Activated CD4-positive, alpha-beta memory T cell treated with anti-CD3 and anti-CD28 coated beads for 36 hours (primary cell): ENCODE results near the gene EMILIN3. TPM values are rescaled to one million over a fixed set of nuclear protein-coding genes. Genes with fewer than 3 reads are reported as not detected.

ENCODE experiments used
- CTCF ChIA-PET: fragments of 350-600 bp; sonication (Branson Sonifier 250); formaldehyde crosslinking; loops from one replicate; lab custom pipeline; 2021; ENCODE audit warnings: antibody characterized with exemption, inconsistent platforms; lab: Charles Lee
- POLR2A ChIA-PET: fragments of 350-600 bp; sonication (Branson Sonifier 250); formaldehyde crosslinking; loops from one replicate; lab custom pipeline; 2021; ENCODE audit warnings: antibody characterized with exemption; lab: Charles Lee
- DNase-seq: peaks from one replicate; pipeline ENCODE4 v3.0.0-alpha.2; 2020
- H3K27ac Mint-ChIP-seq: one replicate; pipeline ENCODE4 v1.8.0; 2021; ENCODE audit warnings: mixed read lengths
- H3K27me3 Mint-ChIP-seq: one replicate; pipeline ENCODE4 v1.8.0; 2021; ENCODE audit warnings: mixed read lengths
- H3K36me3 Mint-ChIP-seq: one replicate; pipeline ENCODE4 v1.8.0; 2021; ENCODE audit warnings: mixed read lengths
- H3K4me1 Mint-ChIP-seq: one replicate; pipeline ENCODE4 v1.8.0; 2021; ENCODE audit warnings: low read depth, mixed read lengths
- H3K4me3 Mint-ChIP-seq: one replicate; pipeline ENCODE4 v1.8.0; 2021; ENCODE audit warnings: mild to moderate bottlenecking, mixed read lengths
- H3K9me3 Mint-ChIP-seq: one replicate; pipeline ENCODE4 v1.8.0; 2021; ENCODE audit warnings: mixed read lengths
- intact Hi-C: fragments of 100-400 bp; cut with micrococcal nuclease; formaldehyde crosslinking; loops from one replicate; pipeline ENCODE4 v1.15.1; 2023
- total RNA-seq, 2 experiments: library from RNA; stranded (reverse); gene quantifications; one replicate each; pipeline ENCODE4 v1.2.3, GENCODE V29; 2021

Gene EMILIN3
- total RNA-seq, 2 experiments from 2014 or later, result not detected

DNA sequence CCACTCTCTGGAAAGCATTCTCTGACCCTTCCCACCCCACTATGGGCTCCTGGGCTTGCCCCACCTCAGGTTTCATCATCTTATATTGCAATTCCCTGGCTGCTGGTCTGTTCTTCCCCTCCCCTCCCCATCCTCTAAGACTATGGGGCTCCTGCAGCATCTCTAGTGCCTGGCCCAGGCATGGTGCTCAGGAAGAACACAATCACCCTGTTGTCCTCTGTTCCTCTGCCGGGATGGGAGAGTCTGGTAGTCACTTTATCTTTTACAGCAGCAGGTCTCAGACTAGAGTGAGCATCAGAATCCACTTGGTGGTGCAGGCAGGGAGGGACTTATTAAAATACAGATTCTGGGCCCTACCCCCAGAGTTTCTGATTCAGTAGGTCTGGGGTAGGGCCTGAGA, 31.0 kb downstream of the EMILIN3 start:
- ChIA-PET CTCF (interaction anchor here (1.8 to 6.5 kb wide), 3 partner anchors 163 to 201 kb away, joined by 4 to 60 read pairs (median 7); no protein-coding TSS in a partner anchor), POLR2A (no interaction called here)
- DNase-seq, result no peak
- no peak overlapping the region for H3K27ac Mint-ChIP-seq
- peaks cover 7% of the 10 kb centered on the region for H3K27me3 Mint-ChIP-seq
- no peaks in the 10 kb centered on the region for H3K9me3 Mint-ChIP-seq
- H3K4me3 Mint-ChIP-seq, result no peak overlapping the region
- intact Hi-C loops, result no loop called here
- H3K36me3 Mint-ChIP-seq, result no peaks in the 10 kb centered on the region
- H3K4me1 Mint-ChIP-seq, result peaks cover 5% of the 10 kb centered on the region

DNA sequence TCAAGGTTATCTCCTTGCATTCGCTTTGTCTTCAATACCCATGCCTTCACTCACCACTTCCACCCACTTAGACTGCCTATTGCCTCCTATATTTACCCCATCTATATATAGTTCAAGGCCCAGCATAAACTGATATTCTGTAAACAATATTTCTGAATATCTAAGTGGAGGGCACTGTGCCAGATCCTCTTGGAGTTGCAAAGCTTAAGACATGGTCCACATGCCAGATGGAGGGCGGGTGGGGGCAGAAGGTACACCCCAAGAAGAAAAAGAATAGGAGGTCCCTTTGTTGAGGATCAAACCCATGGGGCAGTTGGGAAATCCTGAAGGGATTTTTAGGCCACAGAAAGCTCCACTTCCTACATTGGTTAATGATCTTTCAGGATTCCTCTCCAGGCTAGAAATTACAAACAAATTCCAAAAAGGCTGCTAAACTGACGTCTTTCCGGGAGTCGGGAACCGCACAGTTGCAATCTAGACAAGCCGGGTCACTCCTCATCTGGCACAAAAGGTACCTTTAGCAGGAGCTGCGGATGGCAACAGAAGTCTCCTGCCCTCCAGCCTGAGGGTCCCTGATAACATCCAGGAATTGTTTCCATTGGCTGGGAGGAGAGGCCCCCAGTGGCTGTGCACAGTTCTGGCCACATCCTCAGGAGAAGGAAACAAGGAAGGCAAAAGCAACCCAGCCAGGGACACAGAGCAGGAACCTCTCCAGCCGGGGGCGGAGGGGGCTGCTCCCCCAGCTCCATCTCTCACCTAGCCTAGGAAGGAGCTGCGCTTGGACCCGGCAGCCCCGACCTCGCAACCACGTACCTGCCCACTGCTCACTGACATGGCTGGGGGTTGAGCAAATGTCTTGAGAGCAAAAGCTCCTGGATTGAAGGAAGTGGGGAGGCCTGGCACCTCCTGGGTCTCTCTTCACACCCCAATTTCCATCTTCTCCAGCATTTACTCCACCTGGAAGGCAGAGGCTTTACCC, 31.9 kb downstream of the EMILIN3 start:
- CTCF ChIA-PET, result interaction anchor here (1.8 to 2.3 kb wide), 2 partner anchors 162 to 200 kb away, joined by 4 to 7 read pairs; no protein-coding TSS in a partner anchor
- no peaks in the 10 kb centered on the region for H3K9me3 Mint-ChIP-seq
- H3K27ac Mint-ChIP-seq, result no peak overlapping the region
- H3K27me3 Mint-ChIP-seq, result peaks cover 7% of the 10 kb centered on the region
- POLR2A ChIA-PET, result no interaction called here
- DNase-seq, result no peak
- H3K4me3 Mint-ChIP-seq, result no peak overlapping the region
- H3K36me3 Mint-ChIP-seq, result no peaks in the 10 kb centered on the region
- H3K4me1 Mint-ChIP-seq, result peaks cover 2% of the 10 kb centered on the region
- intact Hi-C loops, result no loop called here

DNA sequence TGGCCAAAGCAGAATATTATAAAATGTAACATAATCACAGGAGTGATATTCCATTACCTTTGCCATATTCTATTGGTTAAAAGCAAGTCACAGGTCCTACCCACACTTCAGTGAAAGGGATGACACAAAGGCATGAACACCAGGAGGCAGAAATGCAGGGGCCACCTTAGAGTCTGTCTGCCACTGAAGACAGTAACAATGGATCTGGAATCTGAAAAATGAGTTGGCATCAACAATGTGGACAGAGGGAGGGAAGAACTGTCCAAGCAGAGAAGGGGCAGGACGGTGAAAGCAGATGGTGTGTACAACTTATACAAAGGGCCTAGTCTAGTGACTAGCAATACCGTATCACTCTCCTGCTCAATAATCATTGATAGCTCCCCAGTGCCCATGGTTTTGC, 32.6 kb downstream of the EMILIN3 start:
- ChIA-PET POLR2A (no interaction called here), CTCF (interaction anchor here (1.8 to 2.3 kb wide), 2 partner anchors 161 to 199 kb away, joined by 4 to 7 read pairs; no protein-coding TSS in a partner anchor)
- Mint-ChIP-seq H3K9me3 (no peaks in the 10 kb centered on the region), H3K27ac (no peak overlapping the region), H3K36me3 (no peaks in the 10 kb centered on the region), H3K4me3 (no peak overlapping the region), H3K27me3 (peaks cover 4% of the 10 kb centered on the region), H3K4me1 (peaks cover 9% of the 10 kb centered on the region)
- DNase-seq, result no peak
- intact Hi-C loops, result no loop called here

DNA sequence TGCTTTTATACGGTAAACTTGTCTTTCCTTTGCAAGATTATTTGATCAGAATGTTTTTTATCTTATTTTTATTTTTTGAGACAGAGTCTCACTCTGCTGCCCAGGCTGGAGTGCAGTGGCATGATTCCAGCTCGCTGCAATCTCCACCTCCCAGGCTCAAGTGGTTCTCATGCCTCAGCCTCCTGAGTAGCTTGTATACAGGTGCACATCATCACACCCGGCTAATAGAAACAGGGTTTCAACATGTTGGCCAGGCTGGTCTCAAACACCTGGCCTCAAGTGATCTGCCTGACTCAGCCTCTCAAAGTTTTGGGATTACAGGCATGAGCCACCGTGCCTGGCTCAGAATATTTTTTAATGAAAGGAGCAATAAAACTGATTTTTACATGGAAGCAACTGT, 34.9 kb downstream of the EMILIN3 start:
- Mint-ChIP-seq H3K27ac (no peak overlapping the region), H3K36me3 (no peaks in the 10 kb centered on the region), H3K27me3 (no peaks in the 10 kb centered on the region), H3K4me3 (no peak overlapping the region), H3K9me3 (no peaks in the 10 kb centered on the region), H3K4me1 (peaks cover 11% of the 10 kb centered on the region)
- intact Hi-C loops, result no loop called here
- no peak for DNase-seq
- ChIA-PET CTCF (interaction anchor here (1.3 to 1.7 kb wide), 2 partner anchors 159 to 341 kb away, joined by 4 to 5 read pairs; no protein-coding TSS in a partner anchor), POLR2A (no interaction called here)

DNA sequence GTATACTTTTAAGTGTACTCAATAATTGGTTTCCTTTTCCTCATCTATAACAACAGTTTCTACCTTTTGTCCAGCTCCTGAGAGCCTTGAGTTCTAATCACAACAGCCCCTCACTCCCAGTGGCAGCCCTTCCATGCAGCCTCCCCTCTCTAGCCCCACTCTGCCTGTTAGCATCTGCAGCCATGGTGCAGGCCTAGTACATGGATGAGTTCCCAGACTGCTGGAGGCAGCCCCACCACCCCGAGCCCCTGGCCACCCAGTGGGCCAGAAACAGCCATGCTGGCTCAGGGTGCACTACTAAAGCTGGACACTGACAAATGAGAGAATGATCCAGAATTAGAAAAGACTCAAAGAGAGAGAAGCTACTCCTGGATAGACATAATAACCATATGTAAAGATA, 35.7 kb downstream of the EMILIN3 start:
- no peaks in the 10 kb centered on the region for H3K27me3 Mint-ChIP-seq
- intact Hi-C loops, result no loop called here
- H3K27ac Mint-ChIP-seq, result no peak overlapping the region
- DNase-seq, result no peak
- H3K36me3 Mint-ChIP-seq, result no peaks in the 10 kb centered on the region
- peaks cover 11% of the 10 kb centered on the region for H3K4me1 Mint-ChIP-seq
- CTCF ChIA-PET, result interaction anchor here (0.9 to 1.7 kb wide), 4 partner anchors 9 to 340 kb away, joined by 3 to 5 read pairs (median 4); no protein-coding TSS in a partner anchor
- H3K9me3 Mint-ChIP-seq, result no peaks in the 10 kb centered on the region
- H3K4me3 Mint-ChIP-seq, result no peak overlapping the region
- POLR2A ChIA-PET, result no interaction called here

DNA sequence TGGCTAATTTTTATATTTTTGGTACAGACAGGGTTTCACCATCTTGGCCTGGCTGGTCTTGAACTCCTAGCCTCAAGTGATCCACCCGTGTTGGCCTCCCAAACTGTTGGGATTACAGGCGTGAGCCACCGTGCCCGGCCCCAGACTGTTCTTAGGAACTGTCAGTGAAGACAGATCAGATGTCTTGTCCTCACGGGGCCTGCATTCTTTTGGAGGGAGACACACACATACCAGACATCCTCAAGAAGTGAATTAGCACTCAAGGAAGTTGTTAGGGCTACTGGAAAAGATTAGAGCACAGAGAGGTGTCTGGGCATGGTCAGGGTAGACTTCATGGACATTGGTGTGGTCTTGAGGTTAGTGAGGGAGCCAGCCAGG, 36.3 kb downstream of the EMILIN3 start:
- H3K9me3 Mint-ChIP-seq, result no peaks in the 10 kb centered on the region
- peaks cover 11% of the 10 kb centered on the region for H3K4me1 Mint-ChIP-seq
- no peak overlapping the region for H3K27ac Mint-ChIP-seq
- no peak overlapping the region for H3K4me3 Mint-ChIP-seq
- CTCF ChIA-PET, result interaction anchor here (0.9 to 1.7 kb wide), 4 partner anchors 9 to 339 kb away, joined by 3 to 4 read pairs (median 4); no protein-coding TSS in a partner anchor
- H3K36me3 Mint-ChIP-seq, result no peaks in the 10 kb centered on the region
- no peak for DNase-seq
- intact Hi-C loops, result no loop called here
- no peaks in the 10 kb centered on the region for H3K27me3 Mint-ChIP-seq
- POLR2A ChIA-PET, result interaction anchor here (1.1 kb wide), 1 partner anchor 209 kb away, joined by 3 read pairs; no protein-coding TSS in a partner anchor

DNA sequence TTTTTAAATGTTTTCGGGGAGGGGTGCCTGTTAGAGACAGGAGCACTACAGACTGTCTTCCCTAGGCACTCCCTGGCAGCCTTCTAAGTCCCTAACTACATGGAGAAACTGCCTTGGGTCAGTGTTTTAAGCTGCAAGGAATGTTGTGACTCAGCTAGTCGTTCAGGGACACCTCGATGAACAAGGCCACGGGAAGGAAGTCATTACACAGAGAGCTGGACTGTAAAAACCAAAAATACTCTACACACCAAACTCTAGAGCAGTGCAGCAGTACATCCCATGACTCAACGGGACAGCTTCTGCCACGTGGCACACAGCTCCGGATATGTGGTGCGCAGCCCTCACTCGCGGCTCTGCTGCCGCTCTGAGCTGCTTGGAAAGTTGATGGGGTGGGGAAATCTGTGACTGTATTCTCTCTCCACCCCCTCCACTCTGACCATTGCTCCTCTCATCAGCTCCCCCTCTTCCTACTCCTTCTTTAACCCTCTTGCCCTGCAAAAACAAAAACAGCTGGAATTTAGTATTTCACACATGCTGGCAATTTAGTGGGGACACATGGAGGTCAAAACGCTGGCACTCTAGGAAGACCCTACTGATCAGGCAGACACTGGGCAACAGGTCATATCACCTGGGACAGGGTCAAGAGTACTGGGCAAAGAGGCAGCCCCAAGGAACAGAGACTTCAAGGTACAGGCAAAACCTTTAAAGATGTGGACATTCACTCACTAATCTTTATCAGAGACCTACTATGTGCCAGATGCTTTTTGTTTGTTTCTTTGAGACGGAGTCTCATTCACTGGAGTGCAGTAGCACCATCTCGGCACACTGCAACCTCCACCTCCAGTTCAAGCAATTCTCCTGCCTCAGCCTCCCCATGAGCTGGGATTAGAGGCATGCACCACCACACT, 36.9 kb downstream of the EMILIN3 start:
- intact Hi-C loops, result loop anchor here (1.0 kb wide), 1 partner anchor 12 kb away; the partner anchor contains the start of gene ZHX3
- ChIA-PET CTCF (interaction anchor here (0.9 to 1.7 kb wide), 8 partner anchors 8 to 339 kb away, joined by 3 to 12 read pairs (median 4); partner anchors contain the start of gene LPIN3), POLR2A (interaction anchor here (1.1 to 1.2 kb wide), 2 partner anchors 12 to 209 kb away, joined by 3 read pairs; partner anchors contain the start of gene ZHX3)
- no peaks in the 10 kb centered on the region for H3K36me3 Mint-ChIP-seq
- DNase-seq, result peak; percentile 81
- no peaks in the 10 kb centered on the region for H3K9me3 Mint-ChIP-seq
- no peaks in the 10 kb centered on the region for H3K27me3 Mint-ChIP-seq
- peak overlapping the region; percentile 61 for H3K27ac Mint-ChIP-seq
- no peak overlapping the region for H3K4me3 Mint-ChIP-seq
- H3K4me1 Mint-ChIP-seq, result peaks cover 11% of the 10 kb centered on the region

DNA sequence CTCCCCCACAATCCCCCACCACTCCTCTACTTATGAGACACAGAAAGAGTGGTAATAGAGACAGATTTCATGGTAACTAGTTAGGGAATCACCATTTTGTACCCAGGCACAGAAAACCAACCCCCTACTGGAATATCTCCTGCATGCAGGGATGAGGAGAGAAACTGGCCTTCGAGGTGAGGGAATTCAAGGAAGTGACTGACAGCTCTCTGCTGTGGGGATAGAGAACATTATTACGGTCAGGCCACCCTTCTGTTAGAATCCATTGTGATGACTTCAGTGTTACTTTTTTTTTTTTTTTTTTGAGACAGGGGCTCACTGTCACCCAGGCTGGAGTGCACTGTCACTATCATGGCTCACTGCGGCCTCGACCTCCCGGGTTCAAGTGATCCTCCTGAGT, 39.4 kb downstream of the EMILIN3 start:
- H3K4me1 Mint-ChIP-seq, result peaks cover 11% of the 10 kb centered on the region
- no peak overlapping the region for H3K4me3 Mint-ChIP-seq
- intact Hi-C loops, result no loop called here
- no peak for DNase-seq
- ChIA-PET CTCF (interaction anchor here (1.1 to 1.5 kb wide), 2 partner anchors 9 to 192 kb away, joined by 4 read pairs; no protein-coding TSS in a partner anchor), POLR2A (no interaction called here)
- no peak overlapping the region for H3K27ac Mint-ChIP-seq
- H3K9me3 Mint-ChIP-seq, result no peaks in the 10 kb centered on the region
- H3K27me3 Mint-ChIP-seq, result no peaks in the 10 kb centered on the region
- H3K36me3 Mint-ChIP-seq, result no peaks in the 10 kb centered on the region

DNA sequence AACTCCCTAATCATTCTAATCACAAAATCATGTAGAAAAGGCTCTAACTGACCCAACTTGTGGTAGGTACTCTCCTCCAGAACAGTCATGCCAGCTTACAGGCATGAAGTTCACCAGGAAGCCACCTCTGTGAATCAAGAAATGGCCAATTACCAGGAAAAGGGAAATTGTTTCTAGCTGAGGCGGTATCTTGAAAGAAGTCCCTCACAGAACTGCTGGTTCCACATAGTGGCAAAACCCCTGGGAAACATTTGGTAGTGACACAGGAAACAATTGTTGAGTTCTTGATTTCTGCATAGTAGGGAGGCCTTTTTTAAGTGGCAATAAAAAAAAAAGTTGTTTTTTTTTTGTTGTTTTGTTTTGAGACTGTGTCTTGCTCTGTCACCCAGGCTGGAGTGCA, 45.6 kb downstream of the EMILIN3 start:
- CTCF ChIA-PET, result interaction anchor here (1.0 kb wide), 1 partner anchor 18 kb away, joined by 4 read pairs; no protein-coding TSS in a partner anchor
- Mint-ChIP-seq H3K36me3 (no peaks in the 10 kb centered on the region), H3K27me3 (no peaks in the 10 kb centered on the region), H3K27ac (no peak overlapping the region), H3K4me3 (no peak overlapping the region), H3K9me3 (no peaks in the 10 kb centered on the region), H3K4me1 (peaks cover 12% of the 10 kb centered on the region)
- no peak for DNase-seq
- POLR2A ChIA-PET, result no interaction called here
- intact Hi-C loops, result no loop called here

DNA sequence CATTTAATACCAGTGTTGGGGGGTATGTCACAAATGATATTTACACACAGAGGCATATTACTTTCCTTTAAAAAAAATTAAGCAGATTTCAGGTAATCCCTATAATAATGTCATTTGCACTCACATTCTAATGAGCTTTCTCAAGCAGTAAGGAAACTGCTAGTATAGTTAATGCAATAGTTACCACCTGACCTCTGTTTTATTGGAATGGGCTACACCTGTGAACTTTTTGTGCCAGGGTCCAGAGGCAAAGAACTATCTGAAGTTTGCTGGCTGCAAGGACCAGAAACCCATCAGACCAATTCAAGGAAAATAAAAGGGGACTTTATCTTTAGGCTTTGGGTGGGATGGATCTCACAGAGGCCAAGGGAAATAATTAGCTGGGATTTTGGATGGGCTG, 46.2 kb downstream of the EMILIN3 start:
- no peak overlapping the region for H3K4me3 Mint-ChIP-seq
- intact Hi-C loops, result no loop called here
- CTCF ChIA-PET, result no interaction called here

DNA sequence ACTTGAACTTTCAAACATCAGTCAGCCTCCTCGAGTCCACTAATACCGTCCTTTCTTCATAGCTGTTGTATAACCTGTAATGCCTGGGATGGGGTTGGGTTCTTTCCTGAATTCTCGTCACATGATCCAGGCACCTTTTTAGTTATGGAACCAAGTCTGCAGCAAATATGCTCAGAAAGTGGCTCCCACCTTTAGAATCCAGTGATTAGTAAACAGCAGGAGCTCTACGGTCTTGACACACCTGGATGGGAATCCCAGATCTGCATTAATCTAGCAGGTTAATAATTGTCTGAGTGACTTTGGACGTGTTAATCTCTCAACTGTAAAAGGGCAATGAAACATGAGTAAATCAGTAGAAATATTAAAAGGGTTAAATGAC, 48.4 kb downstream of the EMILIN3 start:
- Mint-ChIP-seq H3K36me3 (no peaks in the 10 kb centered on the region), H3K27me3 (no peaks in the 10 kb centered on the region), H3K9me3 (no peaks in the 10 kb centered on the region), H3K4me1 (peaks cover 20% of the 10 kb centered on the region), H3K27ac (no peak overlapping the region), H3K4me3 (peak overlapping the region; percentile 62)
- intact Hi-C loops, result loop anchor here (5.0 kb wide), 3 partner anchors 86 to 181 kb away; partner anchors contain the start of gene PLCG1
- CTCF ChIA-PET, result interaction anchor here (1.1 to 1.2 kb wide), 2 partner anchors 21 to 184 kb away, joined by 3 to 5 read pairs; no protein-coding TSS in a partner anchor
- POLR2A ChIA-PET, result interaction anchor here (1.3 kb wide), 1 partner anchor 11 kb away, joined by 3 read pairs; no protein-coding TSS in a partner anchor
- no peak for DNase-seq

More for the DNA sequence above, 46.2 kb downstream of the EMILIN3 start:
- Mint-ChIP-seq H3K27me3 (no peaks in the 10 kb centered on the region), H3K4me1 (peaks cover 14% of the 10 kb centered on the region), H3K27ac (no peak overlapping the region), H3K36me3 (no peaks in the 10 kb centered on the region), H3K9me3 (no peaks in the 10 kb centered on the region)
- no peak for DNase-seq
- POLR2A ChIA-PET, result no interaction called here
